CD1c-positive myeloid dendritic cell (primary cell): ENCODE data around the gene NAA80.
"Not testable (repeated sequence)": the region's sequence is repeated elsewhere in the genome, so short reads cannot be mapped to it uniquely, and the experiment has no call there.

Experiments
- DNase-seq: peaks from one replicate; pipeline ENCODE4 v3.0.0-alpha.2; 2016; ENCODE audit errors: extremely low spot score

NAA80 gene

GRCh38 chr3:50270422-50271224 lies 28.6 kb downstream of the NAA80 start:
- no peak for DNase-seq

- DNase-seq = no peak
These were observed 29.2 kb downstream of the NAA80 start for GRCh38 chr3:50269977-50270413.

GRCh38 chr3:50269460-50269859 lies 29.7 kb downstream of the NAA80 start:
- DNase-seq = no peak

- no peak for DNase-seq
These were observed 30.3 kb downstream of the NAA80 start, which contains the start of gene SEMA3B for GRCh38 chr3:50268703-50269451. SEMA3B (plus strand) TSS chr3:50269147; CDS start chr3:50269241, 94 bp downstream.

- no peak for DNase-seq
These were observed 30.9 kb downstream of the NAA80 start for GRCh38 chr3:50268276-50268675.

GRCh38 chr3:50267280-50267913 lies 31.8 kb downstream of the NAA80 start:
- no peak for DNase-seq

- no peak for DNase-seq
These were observed 32.4 kb downstream of the NAA80 start for GRCh38 chr3:50266836-50267235.

GRCh38 chr3:50266017-50266416 lies 33.2 kb downstream of the NAA80 start:
- DNase-seq = no peak

GRCh38 chr3:50265571-50265970 lies 33.6 kb downstream of the NAA80 start:
- DNase-seq = no peak

- DNase-seq = no peak
These were observed 34.2 kb downstream of the NAA80 start for GRCh38 chr3:50264964-50265485.

GRCh38 chr3:50264383-50264963 lies 34.7 kb downstream of the NAA80 start:
- DNase-seq = no peak

- no peak for DNase-seq
These were observed 35.5 kb downstream of the NAA80 start for GRCh38 chr3:50263478-50264382.

GRCh38 chr3:50262778-50263177 lies 36.4 kb downstream of the NAA80 start:
- DNase-seq = no peak

GRCh38 chr3:50262200-50262599 lies 37.0 kb downstream of the NAA80 start:
- not testable (repeated sequence) for DNase-seq

- DNase-seq = no peak
These were observed 37.7 kb downstream of the NAA80 start for GRCh38 chr3:50261505-50261904.

- DNase-seq = no peak
These were observed 38.2 kb downstream of the NAA80 start for GRCh38 chr3:50260942-50261441.

GRCh38 chr3:50260027-50260941 lies 38.9 kb downstream of the NAA80 start:
- DNase-seq = peak; percentile 95

- DNase-seq = no peak
These were observed 39.7 kb downstream of the NAA80 start for GRCh38 chr3:50259432-50260026.

- no peak for DNase-seq
These were observed 40.2 kb downstream of the NAA80 start for GRCh38 chr3:50258979-50259378.
